D341Med (cell line): ENCODE data around the gene IL31.

Experiments used
- DNase-seq: peaks from one replicate; pipeline ENCODE4 v3.0.0; 2012; ENCODE audit warnings: low spot score

IL31 gene

DNA sequence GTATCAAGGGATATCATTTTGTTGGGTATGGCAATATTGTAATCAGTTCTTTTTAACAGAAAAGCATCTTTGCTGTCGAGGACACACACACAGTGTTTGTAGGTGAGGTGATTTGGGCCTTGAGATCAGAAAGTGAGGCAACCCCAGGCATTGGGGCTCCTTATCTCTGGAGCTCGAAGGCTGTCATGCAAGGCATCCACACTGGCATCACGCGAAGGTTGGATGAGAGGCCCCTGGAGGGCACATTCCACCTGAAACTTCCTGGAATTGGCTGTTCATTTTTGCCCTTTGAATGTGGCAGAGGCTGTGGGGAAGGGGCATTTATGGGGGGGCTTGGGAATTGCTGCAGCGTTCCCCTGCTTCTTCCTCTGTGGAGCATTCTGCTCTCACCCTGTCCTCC, 45.5 kb downstream of the IL31 start:
- DNase-seq, result no peak

DNA sequence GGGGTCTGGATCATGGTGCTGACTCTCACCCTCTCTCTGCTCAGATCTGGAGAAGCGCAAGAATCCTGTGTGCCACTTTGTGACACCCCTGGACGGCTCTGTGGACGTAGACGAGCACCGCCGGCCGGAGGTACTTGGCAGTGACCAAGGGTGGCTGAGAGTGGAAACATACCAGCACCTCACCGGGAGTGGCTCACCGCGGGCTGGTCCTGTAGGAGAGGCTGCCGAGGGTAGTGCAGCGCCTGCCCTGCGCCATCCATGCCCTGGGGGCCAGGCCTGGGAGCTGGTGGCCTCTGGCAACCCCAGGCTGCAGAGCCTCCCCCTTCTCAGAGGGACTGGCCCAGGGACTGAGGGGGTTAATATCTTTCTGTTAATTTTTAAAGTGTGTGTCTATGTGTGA, 46.2 kb downstream of the IL31 start:
- DNase-seq, result no peak

DNA sequence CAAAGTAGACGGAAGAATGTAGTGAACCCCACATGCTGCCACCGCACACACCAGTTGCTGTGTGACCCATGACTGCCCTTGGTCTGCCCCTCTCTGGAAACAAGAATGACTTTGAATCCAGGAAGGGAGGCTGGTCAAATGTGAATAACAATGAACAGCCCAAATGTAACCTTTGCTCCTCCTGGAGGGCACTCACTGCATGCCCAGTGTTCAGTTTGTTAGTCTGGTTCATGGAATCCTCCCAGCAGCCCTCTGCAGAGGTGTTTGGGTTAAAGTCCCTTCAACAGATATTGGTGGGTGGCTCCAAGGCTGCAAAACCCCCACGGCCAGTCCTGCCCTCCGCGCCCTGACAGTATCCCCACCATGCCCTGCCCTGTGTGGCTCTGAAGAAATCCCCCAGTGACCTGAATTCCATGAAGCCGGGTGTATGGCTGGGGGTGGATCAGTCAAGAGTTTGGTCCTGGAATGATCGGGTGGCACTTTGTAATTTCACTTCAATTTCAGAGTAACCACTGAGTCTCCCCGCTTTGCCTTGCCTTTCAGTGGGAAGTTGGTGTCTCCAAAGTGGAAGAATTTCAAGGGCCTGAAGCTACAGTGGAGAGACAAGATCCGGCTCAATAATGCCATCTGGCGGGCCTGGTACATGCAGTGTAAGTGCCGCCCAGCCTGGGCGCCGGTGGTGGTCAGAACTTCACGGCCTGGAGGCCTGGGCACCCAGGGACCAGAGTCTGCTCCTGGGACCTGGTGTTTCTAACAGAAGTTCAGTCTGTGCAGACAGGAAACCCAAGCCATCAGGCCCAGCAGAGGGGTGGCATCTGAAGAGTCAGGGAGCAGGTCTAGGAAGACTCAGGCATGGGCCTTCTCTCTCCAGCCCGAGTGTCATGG, 47.1 kb downstream of the IL31 start:
- no peak for DNase-seq

DNA sequence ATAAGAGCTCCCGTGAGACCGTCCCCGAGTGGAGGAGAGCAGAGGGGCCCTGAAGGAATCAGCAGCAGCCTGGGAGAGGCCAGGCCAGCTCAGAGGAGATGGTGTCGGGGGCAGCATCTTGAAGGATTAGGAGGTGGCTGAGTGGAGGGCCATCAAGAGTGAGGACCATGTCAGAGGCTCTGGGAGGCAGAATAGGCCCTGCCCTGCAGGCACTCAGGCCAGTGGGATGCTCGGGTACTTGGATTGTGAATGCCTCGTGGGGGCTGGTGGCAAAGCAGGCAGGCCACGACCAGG, 47.7 kb downstream of the IL31 start:
- DNase-seq, result no peak

DNA sequence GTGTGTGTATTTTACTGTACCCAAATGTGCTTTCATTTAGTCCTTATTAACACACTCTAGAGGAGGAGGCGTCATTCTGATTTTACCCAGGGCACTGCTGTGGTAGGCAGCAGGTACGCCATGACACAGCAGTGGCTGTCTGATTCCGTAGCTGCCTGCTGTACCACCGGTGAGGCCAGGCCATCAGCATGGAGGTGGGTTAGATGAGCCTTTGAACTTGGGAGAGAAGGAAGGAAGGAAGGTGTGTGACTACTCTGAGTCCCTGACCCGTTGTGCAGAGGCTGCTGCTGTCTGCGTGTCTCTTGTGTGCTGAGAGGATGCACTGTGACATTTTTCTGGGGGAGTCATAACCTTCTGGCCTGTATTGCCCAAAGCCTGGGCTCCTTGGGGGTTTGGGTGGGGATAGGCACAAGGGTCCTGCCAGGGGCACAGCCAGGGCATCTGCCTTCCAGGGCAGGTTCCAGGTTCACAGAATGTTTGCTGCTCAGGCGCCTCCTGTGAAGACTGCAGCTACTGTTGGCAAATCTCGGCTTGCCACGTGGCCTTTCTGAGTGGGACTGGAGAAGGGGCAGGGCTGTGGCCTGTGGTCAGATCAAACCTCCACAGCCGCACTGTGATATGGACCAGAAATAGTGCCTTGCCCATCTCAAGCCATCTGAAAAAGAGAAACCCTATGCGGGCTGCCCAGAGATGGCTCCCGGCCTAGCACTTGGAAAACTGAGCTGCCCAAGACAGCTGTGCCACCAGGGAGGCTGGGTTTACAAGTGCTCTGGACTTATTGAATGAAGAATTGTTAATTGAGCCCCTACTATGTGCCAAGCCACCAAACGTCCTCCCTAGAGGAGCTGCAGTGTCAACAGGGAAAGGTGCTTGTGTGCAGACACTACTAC, 48.3 kb downstream of the IL31 start:
- DNase-seq, result no peak

DNA sequence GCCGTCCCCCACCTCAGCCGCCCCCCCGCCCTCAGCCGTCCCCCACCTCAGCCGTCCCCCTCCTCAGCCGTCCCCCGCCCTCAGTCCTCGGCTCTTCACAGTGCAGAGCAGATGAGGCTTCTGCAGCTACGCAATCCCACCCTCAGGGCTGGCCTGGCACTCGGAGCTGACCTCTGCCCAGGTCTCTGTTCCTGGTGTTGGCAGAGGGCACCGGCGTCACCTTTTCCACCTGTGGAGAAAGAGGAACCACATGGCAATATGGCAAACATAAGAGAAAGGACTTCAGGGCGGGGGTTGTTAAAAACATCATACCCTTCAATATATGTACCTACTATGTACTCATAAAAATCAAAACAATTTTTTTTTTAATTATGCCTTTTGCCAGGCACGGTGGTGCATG, 49.7 kb downstream of the IL31 start:
- DNase-seq, result no peak

DNA sequence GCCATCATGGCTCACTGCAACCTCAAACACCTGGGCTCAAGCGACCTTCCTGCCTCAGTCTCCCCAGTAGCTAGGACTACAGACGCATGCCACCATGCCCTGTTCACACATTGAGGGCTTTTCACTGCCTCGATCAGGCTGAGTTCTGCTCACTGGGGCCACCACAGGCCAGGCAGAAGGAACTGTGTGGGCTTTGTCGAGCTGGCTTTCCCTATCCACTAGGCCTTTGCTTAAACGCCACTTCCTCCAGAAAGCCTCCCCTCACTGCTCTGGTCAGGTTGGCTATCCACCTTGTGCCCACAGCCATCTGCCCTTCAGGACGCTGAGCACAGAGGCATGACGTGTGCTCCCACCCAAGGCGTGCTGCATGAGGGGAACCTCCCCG, 50.3 kb downstream of the IL31 start:
- DNase-seq, result no peak

DNA sequence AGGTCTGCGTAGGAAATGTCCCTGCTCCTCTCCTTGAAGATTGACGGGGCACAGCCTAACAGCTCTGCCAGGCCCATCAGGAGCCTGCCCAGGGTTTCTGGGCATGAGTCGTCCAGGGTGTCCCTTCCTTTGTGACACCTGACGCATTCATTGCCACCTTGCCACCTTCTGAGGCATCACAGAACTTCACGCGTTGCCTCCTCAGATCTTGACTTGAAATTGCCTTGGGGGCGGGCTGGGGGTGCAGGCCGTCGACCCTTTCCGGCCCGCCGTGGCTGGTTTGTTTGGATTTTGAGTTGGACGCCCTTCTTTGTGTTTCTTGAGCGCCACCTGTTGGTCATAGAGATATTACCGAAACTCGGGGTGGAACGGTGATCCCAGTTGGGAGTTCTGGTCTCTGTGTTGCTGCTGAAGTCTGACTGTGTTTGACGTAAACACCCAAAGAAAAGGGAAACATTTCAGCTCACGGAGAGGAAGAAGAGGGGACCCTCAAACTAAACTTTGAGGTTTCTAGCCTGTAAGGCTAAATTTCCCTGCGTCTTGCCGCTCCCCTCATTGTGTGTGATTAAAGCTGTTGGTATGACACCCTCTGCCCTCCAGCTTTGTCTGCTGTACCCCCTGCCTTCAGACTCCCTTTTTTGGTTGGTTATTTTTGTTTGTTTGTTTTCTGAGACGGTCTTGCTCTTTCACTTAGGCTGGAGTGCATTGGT, 50.8 kb downstream of the IL31 start:
- DNase-seq, result peak; percentile 85
